ENCODE data around the gene FUT3.
"Not testable (repeated sequence)": the region's sequence is repeated elsewhere in the genome, so short reads cannot be mapped to it uniquely, and the experiment has no call there.

The FUT3 gene

DNA sequence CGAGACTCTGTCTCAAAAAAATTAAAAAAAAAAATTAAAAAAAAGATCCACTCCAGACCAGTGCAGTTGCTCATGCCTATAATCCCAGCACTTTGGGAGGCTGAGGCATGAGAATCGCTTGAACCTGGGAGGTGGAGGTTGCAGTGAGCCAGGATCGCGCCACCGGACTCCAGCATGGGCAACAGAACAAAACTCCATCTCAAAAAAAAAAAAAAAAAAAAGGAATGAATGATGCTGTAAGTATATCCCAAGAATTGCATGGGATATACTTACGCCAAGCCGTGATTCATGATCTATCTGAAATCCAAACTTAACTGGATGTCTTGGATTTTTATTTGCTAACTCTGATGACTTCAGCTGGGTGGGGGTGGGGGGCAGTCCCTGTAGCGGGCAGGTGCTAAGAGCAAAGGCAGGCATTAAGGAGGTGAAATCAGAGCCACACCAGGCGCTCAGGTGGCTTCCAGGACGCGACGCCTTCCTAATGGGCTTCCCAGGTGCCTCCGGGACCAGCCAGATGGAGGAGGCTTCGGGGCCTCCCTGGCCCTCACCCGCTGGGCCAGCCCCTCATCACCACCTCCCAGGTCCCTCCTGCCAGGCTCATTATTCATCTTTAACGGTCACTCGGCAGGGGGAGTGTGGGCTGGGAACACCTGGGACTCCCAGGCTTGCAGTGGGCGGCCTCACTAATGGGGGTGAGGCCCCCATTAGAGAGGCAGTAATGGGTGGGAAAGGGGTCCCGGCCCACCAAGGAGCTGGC is 30.5 kb upstream of the FUT3 start:
- no peak for DNase-seq

DNA sequence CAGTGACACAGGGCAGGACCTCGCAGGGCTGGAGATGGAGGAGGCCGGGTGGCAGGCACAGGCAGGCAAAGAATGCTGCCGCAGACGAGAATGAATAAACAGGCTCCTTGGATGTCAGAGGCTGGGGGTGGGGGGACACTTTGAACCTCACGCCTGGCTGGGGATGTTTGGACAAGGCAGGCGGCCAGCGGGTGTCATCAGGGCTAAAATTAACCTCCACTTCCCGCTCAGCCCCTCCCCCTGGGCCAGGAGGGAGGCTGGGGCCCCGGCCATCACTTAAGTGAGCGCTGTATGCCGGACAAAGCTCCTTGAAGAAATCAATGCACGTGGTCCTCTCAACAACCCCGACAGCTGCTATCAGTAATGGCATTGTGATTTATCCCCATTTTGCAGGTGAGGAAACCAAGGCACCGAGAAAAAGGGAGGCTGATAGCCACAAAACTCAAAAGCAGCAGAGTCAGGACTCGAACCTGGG is 29.4 kb upstream of the FUT3 start:
- DNase-seq, result no peak

DNA sequence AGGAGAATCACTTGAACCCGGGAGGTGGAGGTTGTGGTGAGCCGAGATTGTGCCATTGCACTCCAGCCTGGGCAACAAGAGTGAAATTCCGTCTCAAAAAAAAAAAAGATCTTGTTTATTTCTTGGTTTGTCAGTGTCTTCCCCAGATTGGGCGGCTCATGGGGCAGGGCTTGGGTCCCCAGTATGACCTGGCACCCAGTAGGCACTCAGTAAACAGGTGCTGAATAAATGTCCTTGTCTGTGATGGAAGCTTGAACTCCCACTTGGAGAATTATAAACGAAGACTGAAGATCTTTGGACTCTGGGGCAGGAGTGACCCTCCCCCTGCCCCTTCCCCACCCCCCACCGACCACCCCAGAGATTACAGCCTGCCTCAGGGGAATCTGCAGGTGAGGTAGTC is 28.9 kb upstream of the FUT3 start:
- no peak for DNase-seq

DNA sequence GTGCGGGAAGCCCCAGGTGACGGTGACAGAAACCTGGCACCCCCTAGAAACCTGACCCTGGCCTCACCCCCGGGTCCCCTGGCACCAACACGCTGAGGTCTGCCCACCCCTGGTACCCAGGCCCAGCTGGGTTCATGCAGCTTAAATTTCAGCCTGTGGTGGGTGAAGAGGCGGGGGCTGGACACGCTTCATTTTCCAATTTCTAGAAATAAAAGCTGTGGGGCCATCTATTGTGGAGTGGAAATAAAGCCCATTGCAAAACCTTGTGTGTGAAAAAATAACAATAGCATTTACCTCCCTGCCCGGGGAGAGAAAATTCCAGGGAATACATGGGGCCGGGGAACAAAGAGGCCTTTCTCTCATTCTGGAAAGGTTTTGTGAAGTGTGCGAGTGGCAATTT is 26.6 kb upstream of the FUT3 start:
- no peak for DNase-seq

DNA sequence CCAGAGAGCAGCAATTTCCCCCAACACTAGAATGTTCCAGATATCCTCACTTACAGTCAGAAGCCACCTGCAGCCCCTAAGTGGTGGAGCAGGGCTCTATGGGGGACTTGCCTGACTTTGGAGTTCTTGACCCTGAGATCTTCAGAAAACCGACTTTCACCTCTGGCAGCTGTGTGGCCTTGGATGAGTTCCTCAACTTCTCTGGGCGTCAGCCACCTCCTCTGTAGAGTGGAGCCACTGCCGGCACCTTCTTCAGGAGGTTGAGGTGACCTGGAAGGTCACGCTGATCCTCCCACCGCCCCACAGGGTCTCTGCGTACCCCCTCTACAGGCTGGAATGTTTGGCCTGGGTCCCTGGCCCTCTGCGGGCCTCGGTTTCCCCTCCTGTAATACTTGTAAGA is 26.2 kb upstream of the FUT3 start:
- no peak for DNase-seq

DNA sequence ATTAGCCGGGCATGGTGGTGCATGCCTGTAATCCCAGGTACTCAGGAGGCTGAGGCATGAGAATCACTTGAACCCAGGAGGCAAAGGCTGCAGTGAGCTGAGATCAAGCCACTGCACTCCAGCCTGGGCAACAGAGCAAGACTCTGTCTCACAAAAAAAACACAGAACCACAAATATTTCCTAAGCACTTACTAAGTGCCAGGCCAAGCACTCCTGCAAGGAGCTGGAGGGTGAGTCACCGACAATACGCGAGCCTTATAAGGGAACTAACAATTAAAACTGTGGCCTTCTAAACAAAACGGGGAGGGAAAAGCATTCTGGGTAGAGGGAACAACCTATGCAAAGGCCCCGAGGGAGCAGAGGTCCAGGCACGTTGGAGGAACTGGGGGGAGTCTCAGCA is 23.2 kb upstream of the FUT3 start:
- DNase-seq, result not testable (repeated sequence)

DNA sequence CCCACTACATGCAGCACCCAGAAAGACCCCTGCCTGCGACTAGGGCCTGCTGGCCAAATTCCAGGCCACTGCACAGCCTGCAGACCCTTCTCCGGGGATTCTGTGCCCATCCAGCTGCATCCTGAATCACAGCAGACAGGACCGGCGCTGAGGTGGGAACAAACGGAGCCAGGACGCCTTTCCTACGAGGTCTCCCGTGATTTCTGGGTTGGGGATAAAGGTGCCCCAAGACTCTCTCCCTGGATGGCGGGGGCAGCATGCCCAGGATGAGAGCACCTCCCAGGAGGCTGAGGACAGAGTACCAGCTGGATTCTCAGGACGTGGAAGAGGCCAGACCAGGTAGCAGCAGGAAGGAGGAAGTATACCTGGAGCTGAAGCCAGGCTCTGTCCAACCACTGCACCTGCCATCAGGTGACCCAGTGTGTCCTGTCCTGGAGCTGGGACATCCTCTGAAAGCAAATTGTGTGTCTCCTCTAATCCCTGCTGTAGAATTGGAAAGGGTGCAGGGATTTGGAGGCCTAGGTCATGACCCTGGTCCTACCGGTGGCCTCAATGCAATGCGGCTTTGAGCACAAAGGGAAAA is 22.5 kb upstream of the FUT3 start:
- DNase-seq, result no peak

DNA sequence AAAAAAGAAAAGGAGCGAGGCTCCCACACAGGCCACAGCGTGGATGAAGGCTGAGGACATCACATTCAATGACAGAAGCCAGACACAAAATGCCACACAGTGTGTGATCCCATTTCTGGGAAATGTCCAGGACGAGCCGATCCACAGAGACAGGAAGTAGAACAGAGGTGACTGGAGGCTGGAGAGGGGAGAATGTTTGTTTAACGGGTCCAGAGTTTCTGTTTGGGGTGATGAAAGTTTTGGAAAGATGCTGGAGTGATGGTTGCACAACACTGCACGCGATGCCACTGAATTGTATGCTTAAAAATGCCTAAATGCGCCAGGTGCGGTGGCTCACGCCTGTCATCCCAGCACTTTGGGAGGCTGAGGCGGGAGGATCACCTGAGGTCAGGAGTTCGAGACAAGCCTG is 19.7 kb upstream of the FUT3 start:
- DNase-seq, result no peak

DNA sequence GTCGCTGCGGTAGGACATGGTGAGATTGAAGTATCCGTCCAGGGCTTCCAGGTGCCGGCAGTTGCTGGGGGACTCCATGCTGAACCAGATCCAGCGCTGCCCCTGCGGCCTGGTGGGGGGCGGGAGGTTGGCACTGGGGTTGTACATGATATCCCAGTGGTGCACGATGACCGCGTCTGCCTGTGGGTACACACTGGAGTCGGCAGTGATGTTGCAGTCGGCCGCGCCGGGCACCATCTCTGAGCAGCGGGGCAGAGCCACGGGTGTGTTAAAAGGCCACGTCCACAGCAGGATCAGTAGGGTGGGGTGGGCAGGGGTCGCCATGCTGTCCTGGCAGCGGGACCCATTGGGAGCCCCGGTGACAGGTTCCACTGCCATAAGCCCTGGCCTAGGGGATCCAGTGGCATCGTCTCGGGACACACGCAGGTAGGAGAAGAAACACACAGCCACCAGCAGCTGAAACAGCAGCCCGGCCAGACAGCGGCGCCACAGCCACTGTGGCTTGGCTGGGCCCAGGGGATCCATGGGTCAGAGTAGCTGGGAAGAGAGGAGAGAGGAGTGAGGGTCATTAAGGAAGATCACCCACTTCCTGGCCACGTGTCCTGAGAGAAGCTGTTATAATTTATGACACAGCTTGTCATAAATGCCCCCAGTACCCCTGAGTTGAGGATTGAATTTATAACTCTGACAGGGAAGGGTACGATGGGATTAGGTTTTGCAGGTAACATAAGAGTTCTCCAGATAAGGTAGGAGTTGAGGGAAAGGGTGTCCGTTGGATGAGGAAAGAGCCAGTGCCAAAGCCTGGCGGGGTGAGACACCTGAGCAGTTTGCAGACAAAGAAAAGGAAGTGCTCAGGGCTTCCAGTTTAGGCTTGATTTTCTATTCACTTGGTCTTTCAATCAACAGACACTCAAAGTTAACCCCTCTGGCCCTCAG is 16.2 kb upstream of the FUT3 start:
- DNase-seq, result no peak

DNA sequence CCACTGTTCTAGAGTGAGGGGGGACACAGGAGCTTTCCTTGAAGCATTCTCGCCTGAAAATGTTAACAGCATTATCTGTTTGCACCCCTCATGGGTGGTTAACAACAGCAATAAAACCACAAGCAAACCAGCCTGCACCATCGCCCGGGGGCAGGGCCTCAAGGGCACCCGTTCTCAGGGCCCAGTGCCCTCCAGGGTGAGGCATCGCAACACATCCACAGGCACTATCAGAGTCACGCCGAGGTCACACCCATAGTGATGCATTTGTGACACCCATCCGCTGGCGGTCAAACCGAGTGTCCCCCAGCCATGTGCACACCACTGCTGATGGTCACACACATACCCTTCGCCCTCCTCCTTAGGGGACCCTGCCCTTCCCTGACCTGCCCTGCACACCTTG is 14.5 kb upstream of the FUT3 start:
- DNase-seq, result no peak

DNA sequence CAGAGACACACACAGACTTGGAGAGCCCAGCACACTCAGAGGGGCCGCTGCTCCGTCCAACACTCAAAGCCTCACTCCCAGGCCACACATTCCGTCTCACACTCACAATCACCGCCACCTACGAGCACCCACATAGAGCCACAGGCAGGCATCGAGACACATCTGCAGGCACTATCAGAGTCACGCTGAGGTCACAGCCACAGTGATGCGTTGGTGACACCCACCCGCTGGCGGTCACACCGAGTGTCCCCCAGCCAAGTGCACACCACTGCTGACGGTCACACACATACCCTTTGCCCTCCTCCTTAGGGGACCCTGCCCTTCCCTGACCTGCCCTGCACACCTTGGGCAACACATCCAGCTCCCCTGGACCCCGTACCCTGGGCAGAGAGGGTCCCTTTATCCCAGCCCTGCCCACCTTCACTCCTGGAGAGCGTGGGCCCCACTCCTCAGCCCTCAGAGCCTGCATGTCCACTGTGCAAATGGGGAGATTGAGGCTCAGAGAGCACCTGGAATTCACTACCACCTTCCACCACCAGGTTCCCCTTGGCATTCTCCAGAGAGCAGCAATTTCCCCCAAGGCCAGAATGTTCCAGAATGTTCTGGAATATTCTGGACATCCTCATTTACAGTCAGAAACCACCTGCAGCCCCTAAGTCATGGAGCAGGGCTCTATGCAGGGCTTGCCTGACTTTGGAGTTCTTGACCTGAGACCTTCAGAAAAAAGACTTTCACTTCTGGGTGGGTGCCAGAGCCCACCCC is 13.7 kb upstream of the FUT3 start:
- no peak for DNase-seq

DNA sequence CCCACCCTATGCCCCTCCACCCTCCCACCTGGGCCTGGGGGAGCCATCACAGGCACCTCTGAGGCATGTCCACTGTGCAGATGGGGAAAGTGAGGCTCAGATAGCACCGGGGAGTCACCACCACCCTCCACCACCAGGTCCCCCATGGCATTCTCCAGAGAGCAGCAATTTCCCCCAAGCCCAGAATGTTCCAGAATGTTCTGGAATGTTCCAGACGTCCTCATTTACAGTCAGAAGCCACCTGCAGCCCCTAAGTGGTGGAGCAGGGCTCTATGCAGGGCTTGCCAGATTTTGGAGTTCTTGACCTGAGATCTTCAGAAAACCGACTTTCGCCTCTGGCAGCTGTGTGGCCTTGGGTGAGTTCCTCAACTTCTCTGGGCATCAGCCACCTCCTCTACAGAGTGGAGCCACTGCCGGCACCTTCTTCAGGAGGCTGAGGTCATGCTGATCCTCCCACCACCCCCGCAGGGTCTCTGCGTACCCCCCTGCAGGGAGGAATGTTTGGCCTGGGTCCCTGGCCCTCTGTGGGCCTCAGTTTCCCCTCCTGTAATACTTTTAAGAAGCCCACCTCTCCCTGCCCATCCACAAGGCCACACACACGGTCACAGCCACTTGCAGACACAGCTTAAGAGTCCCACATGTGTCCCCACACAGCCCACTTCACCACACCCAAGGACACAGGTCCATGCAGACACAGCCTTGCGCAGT is 12.9 kb upstream of the FUT3 start:
- no peak for DNase-seq

DNA sequence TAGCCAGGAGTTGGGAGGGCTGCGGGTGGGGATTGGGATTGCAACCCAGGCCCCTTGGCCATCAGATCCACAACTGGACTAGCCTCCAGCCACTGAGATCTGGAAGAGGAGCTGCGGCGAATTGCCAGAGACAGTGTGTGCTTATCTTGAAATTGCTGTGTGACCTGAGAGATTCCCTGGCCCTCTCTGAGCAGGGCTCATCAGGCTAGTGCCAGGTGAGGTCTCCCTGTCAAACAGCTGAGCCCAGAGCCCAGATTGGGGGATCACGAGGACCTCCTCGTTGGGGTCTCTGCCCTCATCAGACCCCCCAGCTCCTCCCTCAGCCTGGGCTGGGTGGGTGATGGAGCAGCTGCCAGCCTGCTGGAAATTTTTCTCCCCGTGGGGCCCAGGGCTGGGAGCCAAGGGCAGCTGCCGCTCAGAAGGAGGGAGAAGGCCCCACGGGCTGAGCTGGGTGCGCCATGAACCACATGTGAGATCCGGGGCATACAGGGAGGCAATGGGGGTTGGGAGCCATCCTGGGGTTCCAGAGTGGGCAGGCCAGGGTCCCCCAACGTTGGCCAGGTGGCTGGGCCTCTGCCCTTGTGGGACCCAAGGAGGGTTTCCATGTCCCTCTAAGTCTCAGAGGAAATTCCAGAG is 11.9 kb upstream of the FUT3 start:
- no peak for DNase-seq

DNA sequence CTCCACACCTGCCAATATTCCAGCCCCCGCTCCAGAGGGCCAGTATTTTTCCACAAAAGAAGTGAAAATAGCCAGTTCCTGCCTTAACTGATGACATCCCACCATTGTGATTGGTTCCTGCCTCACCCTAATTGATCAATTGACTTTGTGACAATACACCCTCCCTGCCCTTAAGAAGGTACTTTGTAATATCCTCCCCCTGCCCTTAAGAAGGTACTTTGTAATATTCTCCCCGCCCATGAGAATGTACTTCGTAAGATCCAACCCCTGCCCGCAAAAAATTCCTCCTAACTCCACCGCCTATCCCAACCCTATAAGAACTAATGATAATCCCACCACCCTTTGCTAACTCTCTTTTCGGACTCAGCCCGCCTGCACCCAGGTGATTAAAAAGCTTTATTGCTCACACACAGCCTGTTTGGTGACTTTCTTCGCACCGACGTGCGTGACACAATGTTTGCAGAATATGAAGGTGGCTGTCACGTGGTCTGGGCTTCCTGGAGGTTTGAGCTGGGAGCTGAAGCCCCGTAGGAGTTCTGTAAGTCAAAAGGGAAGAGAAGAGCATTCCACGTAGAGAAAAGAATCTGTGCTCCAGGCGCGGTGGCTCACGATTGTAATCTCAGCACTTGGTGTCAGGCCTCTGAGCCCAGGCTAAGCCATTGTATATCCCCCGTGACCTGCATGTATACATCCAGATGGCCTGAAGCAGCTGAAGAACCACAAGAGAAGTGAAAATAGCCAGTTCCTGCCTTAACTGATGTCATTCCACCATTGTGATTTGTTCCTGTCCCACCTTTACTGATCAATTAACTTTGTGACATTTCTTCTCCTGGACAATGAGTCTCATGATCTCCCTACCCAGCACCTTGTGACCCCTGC is 6.2 kb upstream of the FUT3 start:
- no peak for DNase-seq

DNA sequence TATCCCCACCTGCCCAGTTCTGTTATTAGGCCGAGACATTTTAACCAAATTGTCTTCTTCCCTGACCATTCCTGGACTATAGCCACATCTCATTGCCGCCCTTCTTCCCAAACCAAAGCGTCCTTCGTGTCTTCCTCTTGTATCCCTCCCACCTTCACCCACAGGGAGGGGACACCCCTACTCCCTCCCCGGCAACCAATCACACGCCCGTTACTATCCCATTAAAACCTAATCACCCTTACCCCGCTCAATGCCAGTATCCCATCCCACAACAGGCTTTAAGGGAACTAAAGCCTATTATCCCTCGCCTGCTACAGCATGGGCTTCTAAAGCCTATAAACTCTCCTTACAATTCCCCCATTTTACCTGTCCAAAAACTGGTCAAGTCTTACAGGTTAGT is 3.9 kb upstream of the FUT3 start:
- DNase-seq, result not testable (repeated sequence)

DNA sequence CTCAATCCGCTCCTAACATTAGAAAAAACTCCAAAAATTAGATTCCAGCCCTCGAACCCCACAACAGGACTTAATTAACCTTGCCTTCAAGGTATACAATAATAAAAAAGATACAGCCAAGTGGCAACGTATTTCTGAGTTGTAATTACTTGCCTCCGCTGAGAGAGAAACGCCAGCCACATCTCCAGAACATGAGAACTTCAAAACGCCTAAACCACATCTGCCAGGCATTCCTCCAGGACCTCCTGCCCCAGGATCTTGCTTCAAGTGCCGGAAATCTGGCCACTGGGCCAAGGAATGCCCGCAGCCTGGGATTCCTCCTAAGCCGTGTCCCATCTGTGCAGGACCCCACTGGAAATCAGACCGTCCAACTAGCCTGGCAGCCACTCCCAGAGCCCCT is 2.9 kb upstream of the FUT3 start:
- not testable (repeated sequence) for DNase-seq

DNA sequence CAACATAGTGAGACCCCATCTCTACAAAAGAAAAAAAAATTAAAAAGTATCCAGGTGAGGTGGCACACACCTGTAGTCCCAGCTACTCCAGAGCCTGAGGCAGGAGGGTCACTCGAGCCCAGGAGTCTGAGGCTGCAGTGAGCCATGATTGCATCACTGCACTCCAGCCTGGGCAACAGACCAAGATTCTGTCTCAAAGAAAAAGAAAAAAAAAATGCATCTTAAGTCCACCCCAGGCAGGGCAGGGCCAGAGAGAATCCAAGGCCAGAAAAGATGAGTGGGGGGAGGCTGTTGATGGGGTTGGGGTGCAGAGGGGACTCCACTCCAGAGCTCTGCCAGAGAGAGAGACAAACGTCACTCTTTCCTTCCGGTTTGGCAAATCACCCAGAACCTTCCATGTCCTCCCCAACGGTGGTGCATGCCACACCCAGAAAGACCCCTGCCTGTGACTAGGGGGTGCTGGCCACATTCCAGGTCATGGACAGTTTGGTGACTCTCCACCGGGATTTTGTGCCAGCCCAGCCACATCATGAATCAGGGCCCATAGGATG is 431 bp downstream of the FUT3 start:
- DNase-seq, result no peak

DNA sequence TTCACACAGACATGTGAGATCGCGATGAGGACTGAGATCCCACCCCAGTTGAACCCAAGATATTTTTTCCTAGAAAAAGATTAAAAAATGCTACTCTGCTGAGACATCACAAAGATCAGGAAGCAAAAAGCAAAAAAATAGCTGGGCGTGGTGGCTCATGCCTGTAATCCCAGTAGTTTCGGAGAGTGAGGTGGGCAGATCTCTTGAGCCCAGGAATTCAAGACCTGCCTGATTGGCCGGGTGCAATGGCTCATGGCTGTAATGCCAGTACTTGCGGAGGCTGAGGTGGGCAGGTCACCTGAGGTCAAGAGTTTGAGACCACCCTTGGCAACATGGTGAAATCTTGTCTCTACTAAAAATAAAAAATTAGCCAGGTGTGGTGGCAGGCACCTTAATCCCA is 1.1 kb downstream of the FUT3 start:
- DNase-seq, result no peak

DNA sequence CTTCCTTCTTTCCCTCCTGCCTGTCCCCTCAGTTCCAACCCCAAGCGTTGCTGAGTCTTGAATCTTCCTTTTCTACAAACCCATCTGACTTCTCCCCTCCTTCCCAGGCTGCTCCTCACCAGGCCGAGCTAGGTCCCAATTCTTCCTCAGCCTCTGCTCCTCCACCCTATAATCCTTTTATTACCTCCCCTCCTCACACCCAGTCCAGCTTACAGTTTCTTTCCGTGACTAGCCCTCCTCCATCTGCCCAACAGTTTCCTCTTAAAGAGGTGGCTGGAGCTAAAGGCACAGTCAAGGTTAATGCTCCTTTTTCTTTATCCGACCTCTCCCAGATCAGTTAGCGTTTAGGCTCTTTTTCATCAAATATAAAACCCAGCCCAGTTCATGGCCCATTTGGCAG is 2.6 kb downstream of the FUT3 start:
- DNase-seq, result not testable (repeated sequence)

DNA sequence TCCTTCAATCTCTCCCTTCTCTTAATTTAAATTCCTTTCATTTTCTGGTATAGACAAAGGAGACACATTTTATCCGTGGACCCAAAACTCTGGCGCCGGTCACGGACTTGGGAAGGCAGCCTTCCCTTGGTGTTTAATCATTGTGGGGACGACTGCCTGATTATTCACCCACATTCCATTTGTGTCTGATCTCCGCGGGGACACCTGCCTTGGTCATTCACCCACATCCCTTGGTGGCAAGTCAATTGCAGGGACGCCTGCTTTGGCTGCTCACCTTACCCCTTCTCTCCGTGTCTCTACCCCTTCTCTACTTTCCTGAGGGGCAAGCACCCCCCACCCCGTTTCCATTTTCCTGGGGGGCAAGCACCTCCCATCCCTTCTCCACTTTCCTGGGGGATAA is 3.4 kb downstream of the FUT3 start:
- not testable (repeated sequence) for DNase-seq
